Measurements from ENCODE around the gene DNA2. TPM values are rescaled to one million over a fixed set of nuclear protein-coding genes. Genes with fewer than 3 reads are reported as not detected.

DNA2 gene
- total and polyA plus RNA-seq, 2 experiments from 2014 or later: 3.4 to 8.1 TPM

- H3K9me3 ChIP-seq (ENCODE audit: low read depth): no peaks in the 10 kb centered on the region
- H3K4me1 ChIP-seq (ENCODE audit: low read depth): no peaks in the 10 kb centered on the region
- TF ChIP-seq CTCF (IDR thresholded peaks at IDR 0.05; ENCODE audit: low read depth, low read length): no peak
- no peaks in the 10 kb centered on the region for H3K27me3 ChIP-seq
- H3K27ac ChIP-seq: no peak overlapping the region
- no peak overlapping the region for H3K4me3 ChIP-seq
- no peak for DNase-seq (ENCODE audit: low read depth in 1 of 2, low spot score in 1 of 2)
- peaks cover 28% of the 10 kb centered on the region for H3K36me3 ChIP-seq
Observed at GRCh38 chr10:68366600-68366999, 105.2 kb downstream of the DNA2 start.

- Histone ChIP-seq H3K4me1 (ENCODE audit: low read depth) (no peaks in the 10 kb centered on the region), H3K4me3 (no peak overlapping the region), H3K36me3 (peaks cover 35% of the 10 kb centered on the region), H3K27me3 (no peaks in the 10 kb centered on the region), H3K9me3 (ENCODE audit: low read depth) (no peaks in the 10 kb centered on the region), H3K27ac (no peak overlapping the region)
- no peak for DNase-seq (ENCODE audit: low read depth in 1 of 2, low spot score in 1 of 2)
- TF ChIP-seq CTCF (IDR thresholded peaks at IDR 0.05; ENCODE audit: low read depth, low read length): no peak
Observed at GRCh38 chr10:68365611-68366010, 106.2 kb downstream of the DNA2 start.

GRCh38 chr10:68364101-68364886, 107.5 kb downstream of the DNA2 start:
- TF ChIP-seq CTCF (IDR thresholded peaks at IDR 0.05; ENCODE audit: low read depth, low read length): no peak
- H3K9me3 ChIP-seq (ENCODE audit: low read depth): no peaks in the 10 kb centered on the region

More at GRCh38 chr10:68364101-68364886, 107.5 kb downstream of the DNA2 start:
- peaks cover 35% of the 10 kb centered on the region for H3K36me3 ChIP-seq
- H3K27me3 ChIP-seq: no peaks in the 10 kb centered on the region
- no peaks in the 10 kb centered on the region for H3K4me1 ChIP-seq (ENCODE audit: low read depth)
- H3K4me3 ChIP-seq: no peak overlapping the region
- no peak for DNase-seq (ENCODE audit: low read depth in 1 of 2, low spot score in 1 of 2)
- H3K27ac ChIP-seq: no peak overlapping the region

Other genes starting within 250 kb of the DNA2 start
- 0.11 TPM in 1 of 2 replicates, not detected in the other for gene ATOH7, start 239.9 kb downstream of the DNA2 start, total RNA-seq
- gene ATOH7, start 239.9 kb downstream of the DNA2 start, polyA plus RNA-seq: 0.29 and 0.50 TPM in 2 replicates
- 34.8 and 96.1 TPM in 2 replicates for gene HNRNPH3, start 139.9 kb downstream of the DNA2 start, total RNA-seq
- 182 and 249 TPM in 2 replicates for gene HNRNPH3, start 139.9 kb downstream of the DNA2 start, polyA plus RNA-seq
- gene PBLD, start 139.0 kb downstream of the DNA2 start, total RNA-seq: 4.5 and 4.6 TPM in 2 replicates
- 4.6 and 5.6 TPM in 2 replicates for gene PBLD, start 139.0 kb downstream of the DNA2 start, polyA plus RNA-seq
- gene RUFY2, start 64.7 kb downstream of the DNA2 start, total RNA-seq: 6.1 and 10.2 TPM in 2 replicates
- gene RUFY2, start 64.7 kb downstream of the DNA2 start, polyA plus RNA-seq: 12.1 and 16.2 TPM in 2 replicates
- gene SLC25A16, start 55.5 kb upstream of the DNA2 start, total RNA-seq: 3.8 and 4.7 TPM in 2 replicates
- gene SLC25A16, start 55.5 kb upstream of the DNA2 start, polyA plus RNA-seq: 6.0 and 7.6 TPM in 2 replicates
- 21.0 and 34.8 TPM in 2 replicates for gene TET1, start 88.4 kb upstream of the DNA2 start, total RNA-seq
- 10.9 and 14.4 TPM in 2 replicates for gene TET1, start 88.4 kb upstream of the DNA2 start, polyA plus RNA-seq
- gene CCAR1, start 249.3 kb upstream of the DNA2 start, total RNA-seq: 61.4 and 85.7 TPM in 2 replicates
- gene CCAR1, start 249.3 kb upstream of the DNA2 start, polyA plus RNA-seq: 63.8 and 98.1 TPM in 2 replicates